Fibroblast of lung (primary cell): ENCODE data around the gene FMN1.

ENCODE experiments used
- EZH2 ChIP-seq: IDR thresholded peaks from 2 replicates; pipeline ENCODE4 v1.5.1; 2012; ENCODE audit warnings: low read length, control low read depth, mild to moderate bottlenecking; ENCODE audit errors: missing control alignments
- TF ChIP-seq, protein P1 (sequence below), 2 donors: IDR thresholded peaks in 1 of 2; conservative IDR thresholded peaks in 1 of 2; 1 replicate in 1 of 2; 2 replicates in 1 of 2; pipeline ENCODE4 v1.5.1; 2011 to 2012; ENCODE audit warnings: low read length in 2 of 2, control low read depth in 1 of 2, inconsistent platforms in 1 of 2, low read depth in 1 of 2, mild to moderate bottlenecking in 1 of 2

DNA sequence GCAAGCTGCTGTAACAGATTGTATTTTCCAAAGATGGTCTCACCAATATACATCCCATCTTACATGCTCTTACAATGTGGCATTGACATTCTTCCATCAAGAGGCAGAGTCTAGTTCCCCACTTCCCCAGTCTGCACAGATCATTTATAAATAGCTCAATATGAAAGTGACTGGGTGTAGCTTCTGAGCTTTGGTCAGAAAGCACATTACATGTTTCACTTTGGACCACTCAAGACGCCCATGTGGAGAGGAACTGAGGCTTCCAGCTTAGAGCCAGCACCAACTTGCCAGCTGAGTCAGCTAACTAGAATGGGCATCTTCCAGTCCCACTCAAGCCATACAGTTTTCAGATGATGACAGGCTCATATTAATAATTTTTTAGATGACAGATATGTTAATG, 431.2 kb downstream of the FMN1 start:
- TF ChIP-seq, protein P1, sequence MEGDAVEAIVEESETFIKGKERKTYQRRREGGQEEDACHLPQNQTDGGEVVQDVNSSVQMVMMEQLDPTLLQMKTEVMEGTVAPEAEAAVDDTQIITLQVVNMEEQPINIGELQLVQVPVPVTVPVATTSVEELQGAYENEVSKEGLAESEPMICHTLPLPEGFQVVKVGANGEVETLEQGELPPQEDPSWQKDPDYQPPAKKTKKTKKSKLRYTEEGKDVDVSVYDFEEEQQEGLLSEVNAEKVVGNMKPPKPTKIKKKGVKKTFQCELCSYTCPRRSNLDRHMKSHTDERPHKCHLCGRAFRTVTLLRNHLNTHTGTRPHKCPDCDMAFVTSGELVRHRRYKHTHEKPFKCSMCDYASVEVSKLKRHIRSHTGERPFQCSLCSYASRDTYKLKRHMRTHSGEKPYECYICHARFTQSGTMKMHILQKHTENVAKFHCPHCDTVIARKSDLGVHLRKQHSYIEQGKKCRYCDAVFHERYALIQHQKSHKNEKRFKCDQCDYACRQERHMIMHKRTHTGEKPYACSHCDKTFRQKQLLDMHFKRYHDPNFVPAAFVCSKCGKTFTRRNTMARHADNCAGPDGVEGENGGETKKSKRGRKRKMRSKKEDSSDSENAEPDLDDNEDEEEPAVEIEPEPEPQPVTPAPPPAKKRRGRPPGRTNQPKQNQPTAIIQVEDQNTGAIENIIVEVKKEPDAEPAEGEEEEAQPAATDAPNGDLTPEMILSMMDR (conservative IDR thresholded peaks at IDR 0.05 in 1 of 2, IDR thresholded peaks at IDR 0.05 in 1 of 2; ENCODE audit: low read depth in 1 of 2, low read length in 2 of 2) = no peak
- TF ChIP-seq EZH2 = no peak
